Panc1 (cell line): ENCODE results near the gene ARHGAP33.

Source experiments
- CTCF ChIP-seq: fragments of 450-650 bp; IDR thresholded peaks from 2 replicates; pipeline ENCODE4 v1.5.1; 2017; ENCODE audit warnings: mild to moderate bottlenecking
- POLR2AphosphoS5 ChIP-seq: IDR thresholded peaks from 2 replicates; pipeline ENCODE4 v1.6.1; 2012; ENCODE audit warnings: mild to moderate bottlenecking, low read depth, low read length, moderate library complexity

- TF ChIP-seq CTCF (no peak), POLR2AphosphoS5 (peak; percentile 84)
Observed at GRCh38 chr19:35745328-35746086, 29.9 kb upstream of the ARHGAP33 start, which contains the start of the genes PSENEN and U2AF1L4.
